ENCODE measurements around the gene DPF3. TPM values are rescaled to one million over a fixed set of nuclear protein-coding genes. Genes with fewer than 3 reads are reported as not detected.

Gene DPF3
- polyA plus RNA-seq, 2 of the 4 experiments (the other 2 are of a cell fraction) = 0.05 to 0.09 TPM

DNA sequence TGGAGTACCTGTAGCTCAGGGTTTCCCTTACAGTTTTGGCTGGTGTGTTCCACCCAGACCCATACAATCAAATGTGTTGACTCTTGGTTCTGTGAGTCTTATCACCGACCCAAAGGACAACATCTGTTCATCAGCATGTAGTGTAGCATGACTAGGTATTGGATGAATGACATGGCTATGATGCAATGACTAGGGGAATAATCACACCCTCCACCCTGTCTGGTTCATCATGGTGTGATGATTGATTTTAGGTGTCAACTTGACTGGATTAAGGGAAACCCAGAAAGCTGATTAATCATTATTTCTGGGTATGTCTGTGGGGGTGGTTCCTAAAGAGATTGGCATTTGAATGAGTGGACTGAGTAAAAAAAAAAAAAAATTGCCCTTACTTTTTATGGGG is 311.3 kb downstream of the DPF3 start:
- no peak for TF ChIP-seq EHMT2 (IDR thresholded peaks at IDR 0.05; ENCODE audit: low read depth)
- TF ChIP-seq, protein P1, sequence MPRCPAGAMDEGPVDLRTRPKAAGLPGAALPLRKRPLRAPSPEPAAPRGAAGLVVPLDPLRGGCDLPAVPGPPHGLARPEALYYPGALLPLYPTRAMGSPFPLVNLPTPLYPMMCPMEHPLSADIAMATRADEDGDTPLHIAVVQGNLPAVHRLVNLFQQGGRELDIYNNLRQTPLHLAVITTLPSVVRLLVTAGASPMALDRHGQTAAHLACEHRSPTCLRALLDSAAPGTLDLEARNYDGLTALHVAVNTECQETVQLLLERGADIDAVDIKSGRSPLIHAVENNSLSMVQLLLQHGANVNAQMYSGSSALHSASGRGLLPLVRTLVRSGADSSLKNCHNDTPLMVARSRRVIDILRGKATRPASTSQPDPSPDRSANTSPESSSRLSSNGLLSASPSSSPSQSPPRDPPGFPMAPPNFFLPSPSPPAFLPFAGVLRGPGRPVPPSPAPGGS (IDR thresholded peaks at IDR 0.05) = no peak
- no peak for TF ChIP-seq BHLHE40 (IDR thresholded peaks at IDR 0.05; ENCODE audit: low read depth, low read length)
- TF ChIP-seq JUN (IDR thresholded peaks at IDR 0.05) = no peak
- no peak for TF ChIP-seq CBX8 (IDR thresholded peaks at IDR 0.05)
- TF ChIP-seq, protein P2, sequence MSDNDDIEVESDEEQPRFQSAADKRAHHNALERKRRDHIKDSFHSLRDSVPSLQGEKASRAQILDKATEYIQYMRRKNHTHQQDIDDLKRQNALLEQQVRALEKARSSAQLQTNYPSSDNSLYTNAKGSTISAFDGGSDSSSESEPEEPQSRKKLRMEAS (IDR thresholded peaks at IDR 0.05) = no peak
- TF ChIP-seq, protein P3, sequence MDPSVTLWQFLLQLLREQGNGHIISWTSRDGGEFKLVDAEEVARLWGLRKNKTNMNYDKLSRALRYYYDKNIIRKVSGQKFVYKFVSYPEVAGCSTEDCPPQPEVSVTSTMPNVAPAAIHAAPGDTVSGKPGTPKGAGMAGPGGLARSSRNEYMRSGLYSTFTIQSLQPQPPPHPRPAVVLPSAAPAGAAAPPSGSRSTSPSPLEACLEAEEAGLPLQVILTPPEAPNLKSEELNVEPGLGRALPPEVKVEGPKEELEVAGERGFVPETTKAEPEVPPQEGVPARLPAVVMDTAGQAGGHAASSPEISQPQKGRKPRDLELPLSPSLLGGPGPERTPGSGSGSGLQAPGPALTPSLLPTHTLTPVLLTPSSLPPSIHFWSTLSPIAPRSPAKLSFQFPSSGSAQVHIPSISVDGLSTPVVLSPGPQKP (IDR thresholded peaks at IDR 0.05; ENCODE audit: low read depth, low read length) = no peak
- TF ChIP-seq JUNB (IDR thresholded peaks at IDR 0.05) = no peak
- TF ChIP-seq RAD21 (conservative IDR thresholded peaks at IDR 0.05 in 1 of 2, IDR thresholded peaks at IDR 0.05 in 1 of 2) = no peak
- TF ChIP-seq CEBPB (IDR thresholded peaks at IDR 0.05) = no peak
- no peaks in the 10 kb centered on the region for H3K4me1 ChIP-seq
- H3K4me2 ChIP-seq = no peak overlapping the region
- no peak for ATAC-seq
- no peaks in the 10 kb centered on the region for H3K9me3 ChIP-seq
- CTCF ChIA-PET = interaction anchor here (0.5 to 0.6 kb wide), 2 partner anchors 18 to 323 kb away, joined by 3 to 4 read pairs; no protein-coding TSS in a partner anchor
- no peak for DNase-seq (ENCODE audit: low read depth in 1 of 2, low spot score in 1 of 2)
- 29% methylated on average over 1 of the region's 1 CpG for WGBS (ENCODE audit: missing lambda C conversion rate)
- no peak for FAIRE-seq
- POLR2A ChIA-PET = no interaction called here
- no peak overlapping the region for H3K27ac ChIP-seq
- H3K4me3 ChIP-seq = no peak overlapping the region

DNA sequence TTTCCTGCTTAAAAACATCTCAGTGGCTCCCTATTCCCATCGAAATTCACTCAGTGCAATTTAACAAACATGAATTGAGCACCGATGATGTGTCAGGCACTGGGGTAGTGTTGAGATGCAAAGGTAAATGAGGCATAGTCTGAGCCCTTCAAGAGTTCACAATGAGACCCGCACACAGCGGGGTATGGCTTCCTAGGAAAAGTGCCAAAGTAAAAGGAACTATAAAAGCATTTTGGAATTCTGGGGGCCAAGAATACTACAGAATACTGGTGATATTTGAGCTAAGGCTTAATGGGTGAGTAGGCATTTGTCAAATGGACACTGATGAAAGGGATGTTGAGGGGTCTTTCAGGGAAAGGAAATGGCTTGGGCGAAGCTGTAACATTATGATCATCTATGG is 315.4 kb downstream of the DPF3 start:
- CTCF ChIA-PET = interaction anchor here (0.6 to 1.1 kb wide), 3 partner anchors 9 to 61 kb away, joined by 3 read pairs; no protein-coding TSS in a partner anchor
- WGBS (ENCODE audit: missing lambda C conversion rate) = 37% methylated on average over 5 of the region's 5 CpGs
- H3K4me1 ChIP-seq = no peaks in the 10 kb centered on the region
- POLR2A ChIA-PET = no interaction called here
- H3K9me3 ChIP-seq = no peaks in the 10 kb centered on the region
- DNase-seq (ENCODE audit: low read depth in 1 of 2, low spot score in 1 of 2) (no peak), ATAC-seq (no peak), FAIRE-seq (no peak)
- no peak overlapping the region for H3K27ac ChIP-seq
- H3K4me2 ChIP-seq = no peak overlapping the region
- TF ChIP-seq, protein P4, sequence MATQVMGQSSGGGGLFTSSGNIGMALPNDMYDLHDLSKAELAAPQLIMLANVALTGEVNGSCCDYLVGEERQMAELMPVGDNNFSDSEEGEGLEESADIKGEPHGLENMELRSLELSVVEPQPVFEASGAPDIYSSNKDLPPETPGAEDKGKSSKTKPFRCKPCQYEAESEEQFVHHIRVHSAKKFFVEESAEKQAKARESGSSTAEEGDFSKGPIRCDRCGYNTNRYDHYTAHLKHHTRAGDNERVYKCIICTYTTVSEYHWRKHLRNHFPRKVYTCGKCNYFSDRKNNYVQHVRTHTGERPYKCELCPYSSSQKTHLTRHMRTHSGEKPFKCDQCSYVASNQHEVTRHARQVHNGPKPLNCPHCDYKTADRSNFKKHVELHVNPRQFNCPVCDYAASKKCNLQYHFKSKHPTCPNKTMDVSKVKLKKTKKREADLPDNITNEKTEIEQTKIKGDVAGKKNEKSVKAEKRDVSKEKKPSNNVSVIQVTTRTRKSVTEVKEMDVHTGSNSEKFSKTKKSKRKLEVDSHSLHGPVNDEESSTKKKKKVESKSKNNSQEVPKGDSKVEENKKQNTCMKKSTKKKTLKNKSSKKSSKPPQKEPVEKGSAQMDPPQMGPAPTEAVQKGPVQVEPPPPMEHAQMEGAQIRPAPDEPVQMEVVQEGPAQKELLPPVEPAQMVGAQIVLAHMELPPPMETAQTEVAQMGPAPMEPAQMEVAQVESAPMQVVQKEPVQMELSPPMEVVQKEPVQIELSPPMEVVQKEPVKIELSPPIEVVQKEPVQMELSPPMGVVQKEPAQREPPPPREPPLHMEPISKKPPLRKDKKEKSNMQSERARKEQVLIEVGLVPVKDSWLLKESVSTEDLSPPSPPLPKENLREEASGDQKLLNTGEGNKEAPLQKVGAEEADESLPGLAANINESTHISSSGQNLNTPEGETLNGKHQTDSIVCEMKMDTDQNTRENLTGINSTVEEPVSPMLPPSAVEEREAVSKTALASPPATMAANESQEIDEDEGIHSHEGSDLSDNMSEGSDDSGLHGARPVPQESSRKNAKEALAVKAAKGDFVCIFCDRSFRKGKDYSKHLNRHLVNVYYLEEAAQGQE (IDR thresholded peaks at IDR 0.05) = no peak
- TF ChIP-seq CEBPB (IDR thresholded peaks at IDR 0.05) = no peak
- no peak for TF ChIP-seq ESRRA (IDR thresholded peaks at IDR 0.05; ENCODE audit: borderline replicate concordance, low read length)
- H3K4me3 ChIP-seq = no peak overlapping the region

DNA sequence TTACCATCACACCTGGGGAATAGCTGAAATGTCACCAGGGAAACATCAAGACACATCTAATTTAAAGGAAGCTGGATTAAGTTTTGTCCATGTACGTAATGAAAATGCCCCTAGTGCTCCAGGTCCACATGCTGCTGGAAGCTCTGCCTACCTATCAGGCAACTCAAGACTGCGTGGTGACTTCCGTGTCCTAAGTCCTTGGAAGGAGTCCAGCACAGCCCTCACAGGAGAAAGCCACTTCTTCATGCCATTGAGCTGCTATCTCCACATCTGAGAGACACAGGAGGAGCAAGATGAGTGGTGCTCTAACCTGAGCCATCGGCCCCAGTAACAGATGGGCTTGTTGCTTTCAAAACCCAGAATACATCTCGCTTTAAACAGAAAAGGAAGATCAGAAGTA is 316.4 kb downstream of the DPF3 start:
- Histone ChIP-seq H3K4me1 (no peaks in the 10 kb centered on the region), H3K27ac (no peak overlapping the region), H3K4me2 (no peak overlapping the region), H3K4me3 (no peak overlapping the region), H3K9me3 (no peaks in the 10 kb centered on the region)
- 15% methylated on average over 5 of the region's 5 CpGs for WGBS (ENCODE audit: missing lambda C conversion rate)
- ATAC-seq (no peak), FAIRE-seq (no peak), DNase-seq (ENCODE audit: low read depth in 1 of 2, low spot score in 1 of 2) (no peak)
- no peak for TF ChIP-seq TP53 (CRISPR knock-in tag; IDR thresholded peaks at IDR 0.05)
- TF ChIP-seq MAFK (IDR thresholded peaks at IDR 0.05; ENCODE audit: partially characterized antibody) = no peak
- TF ChIP-seq HDAC2 (IDR thresholded peaks at IDR 0.05) = no peak
- no peak for TF ChIP-seq CEBPB (IDR thresholded peaks at IDR 0.05)
- no peak for TF ChIP-seq ZSCAN20 (CRISPR knock-in tag; IDR thresholded peaks at IDR 0.05)
- no peak for TF ChIP-seq ZC3H11A (IDR thresholded peaks at IDR 0.05)
- TF ChIP-seq CBX2 (IDR thresholded peaks at IDR 0.05; ENCODE audit: borderline replicate concordance, low read depth) = no peak
- ChIA-PET CTCF (interaction anchor here (0.5 to 0.9 kb wide), 2 partner anchors 90 to 283 kb away, joined by 3 read pairs; no protein-coding TSS in a partner anchor), POLR2A (no interaction called here)

Data from A549 (cell line).